ENCODE data around the gene GTPBP1.

Gene GTPBP1

DNA sequence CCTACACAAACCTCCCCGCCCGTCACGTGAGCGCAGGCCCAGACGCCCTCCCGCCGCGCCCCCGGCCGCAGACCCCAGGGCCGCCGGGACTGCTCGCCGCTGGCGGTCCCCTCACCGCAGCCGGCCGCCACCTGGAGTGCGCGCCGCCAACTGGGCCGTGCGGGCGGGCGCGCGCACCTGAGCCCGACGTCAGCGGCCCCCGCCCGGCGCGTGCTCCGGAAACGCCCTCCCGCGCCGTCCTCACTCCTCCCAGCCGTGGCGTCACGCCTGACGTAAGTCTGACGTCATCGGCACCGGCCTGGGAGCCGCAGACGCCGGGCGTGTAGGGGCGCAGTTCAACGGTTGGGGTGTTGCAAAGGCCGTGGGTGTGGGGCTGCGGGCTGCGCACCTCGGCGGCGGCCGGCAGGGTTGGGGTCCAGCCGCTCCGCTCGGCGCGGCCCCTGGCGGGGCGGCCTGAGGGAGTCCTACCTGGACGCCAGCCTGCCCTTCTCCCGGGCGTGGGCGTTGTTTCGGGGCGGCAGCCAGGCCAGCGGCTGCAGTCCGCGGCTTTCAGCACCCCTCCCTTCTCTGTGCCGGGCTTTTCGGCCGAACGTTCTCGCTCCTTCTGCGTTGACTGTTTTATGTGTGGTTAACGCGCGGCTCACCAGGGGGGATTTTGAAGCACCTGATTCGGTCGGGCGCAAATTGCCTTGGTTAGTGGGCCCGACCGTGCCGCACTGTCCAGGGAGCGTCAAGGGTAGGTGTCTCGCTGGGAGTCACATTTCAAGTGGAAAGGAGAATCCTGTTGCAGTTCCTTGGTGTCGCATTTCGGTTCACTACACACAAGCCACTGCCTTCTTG, 4.7 kb upstream of the GTPBP1 start, which contains the start of gene JOSD1:
Gene JOSD1 (minus strand): TSS at position 155 of the 840 bp plus-strand sequence. CDS start 956 bp downstream, outside the sequence.
- DNase-seq (ENCODE audit: low read depth, low spot score): peak; percentile 82

DNA sequence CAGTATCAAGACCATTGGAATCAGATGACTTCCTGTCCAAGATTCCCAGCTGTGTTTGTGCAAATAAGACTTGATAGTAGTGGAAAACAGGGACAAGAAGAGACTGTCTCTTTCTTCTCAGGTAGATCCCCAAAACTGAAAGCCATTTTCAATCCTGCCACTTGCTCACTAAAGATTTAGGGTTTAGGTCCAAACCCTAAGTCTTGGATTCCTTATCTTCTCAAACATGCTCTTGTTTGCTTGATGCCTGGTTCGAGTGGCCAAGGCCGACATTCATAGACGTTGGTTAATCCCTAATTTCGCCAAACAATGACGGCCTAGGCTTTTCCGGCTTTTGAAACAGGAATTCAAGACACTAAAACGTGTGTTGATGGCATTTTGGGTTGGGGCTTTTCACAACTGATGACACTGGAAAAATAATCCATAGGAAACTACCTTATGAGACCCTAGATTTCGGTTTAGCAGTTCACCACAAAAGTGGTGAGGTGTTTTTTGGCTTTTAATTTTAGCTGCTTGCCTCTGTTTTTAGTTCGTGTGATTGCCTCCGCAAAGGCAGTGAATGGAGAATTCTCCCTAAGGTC, 1.0 kb upstream of the GTPBP1 start:
- no peak for DNase-seq (ENCODE audit: low read depth, low spot score)

DNA sequence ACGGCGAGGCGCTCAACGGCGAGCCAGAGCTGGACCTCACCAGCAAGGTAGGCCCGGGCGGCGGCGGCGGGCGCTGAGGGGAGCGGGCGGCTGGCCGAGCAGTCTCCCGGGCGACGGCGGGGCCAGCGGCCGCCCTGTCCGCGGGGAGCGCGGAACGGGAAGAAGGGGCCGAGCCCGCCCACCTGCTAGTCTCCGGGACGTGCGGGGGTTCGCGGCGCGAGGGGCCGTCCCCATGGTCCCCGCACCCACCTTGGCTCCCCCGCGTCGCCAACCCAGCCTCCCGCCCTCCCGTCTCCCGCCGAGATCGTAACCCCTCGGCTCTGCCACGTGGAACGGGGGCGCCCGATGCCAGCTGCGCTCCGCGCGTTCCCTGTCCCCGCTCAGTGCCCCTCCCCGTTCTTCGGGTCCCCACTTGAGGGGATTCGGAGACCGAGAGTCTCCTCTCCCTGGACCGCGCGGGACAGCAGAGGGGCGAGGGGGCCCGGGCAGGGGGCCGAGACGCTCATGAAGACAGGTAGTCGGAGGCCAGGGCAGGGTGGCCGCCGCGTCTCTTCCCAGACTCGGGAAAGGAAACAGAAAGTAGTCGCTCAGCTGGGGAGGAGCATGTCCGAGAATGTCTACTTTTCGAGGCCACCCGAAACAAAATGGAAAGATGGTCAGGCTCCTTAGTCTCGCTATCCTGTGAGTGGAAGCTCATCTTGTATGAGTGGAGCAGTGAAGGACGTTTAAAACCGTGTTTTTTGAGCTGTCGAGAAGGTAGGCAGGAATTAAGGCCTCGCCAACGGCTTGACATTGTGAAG, 557 bp downstream of the GTPBP1 start:
- no peak for DNase-seq (ENCODE audit: low read depth, low spot score)

DNA sequence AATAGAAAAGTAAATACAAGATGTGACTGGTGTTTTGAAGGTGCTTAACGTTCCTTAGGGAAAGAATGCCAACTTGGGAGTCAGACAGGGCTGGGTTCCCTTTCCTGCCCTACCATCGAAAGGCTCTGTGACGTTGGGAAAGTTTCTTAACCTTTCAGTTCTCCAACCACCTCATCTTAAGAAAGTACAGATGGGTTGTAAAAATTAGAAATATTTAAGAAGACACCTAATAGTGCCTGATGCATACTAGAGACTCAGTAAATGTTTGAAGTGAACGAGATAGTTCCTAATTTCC, 1.1 kb downstream of the GTPBP1 start:
- no peak for DNase-seq (ENCODE audit: low read depth, low spot score)

DNA sequence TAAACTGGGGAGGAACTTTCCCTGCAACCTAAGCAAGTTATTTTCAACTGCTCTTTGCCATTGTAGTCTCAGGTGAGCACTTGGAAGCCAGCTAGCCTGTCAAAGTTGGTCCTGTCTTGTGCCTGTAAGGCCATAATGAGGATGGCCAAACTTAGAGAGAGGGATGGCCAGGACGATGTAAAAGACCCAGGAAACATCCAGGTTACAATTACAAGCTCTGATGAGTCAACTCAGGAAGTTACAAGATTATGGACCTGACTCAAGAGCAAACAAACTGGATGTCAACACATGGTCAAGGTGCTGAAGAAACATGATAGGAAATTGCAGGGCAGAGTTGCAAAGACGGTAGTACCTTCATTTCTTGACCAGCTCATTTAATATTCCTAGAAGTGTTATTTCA, 1.6 kb downstream of the GTPBP1 start:
- DNase-seq (ENCODE audit: low read depth, low spot score): no peak

DNA sequence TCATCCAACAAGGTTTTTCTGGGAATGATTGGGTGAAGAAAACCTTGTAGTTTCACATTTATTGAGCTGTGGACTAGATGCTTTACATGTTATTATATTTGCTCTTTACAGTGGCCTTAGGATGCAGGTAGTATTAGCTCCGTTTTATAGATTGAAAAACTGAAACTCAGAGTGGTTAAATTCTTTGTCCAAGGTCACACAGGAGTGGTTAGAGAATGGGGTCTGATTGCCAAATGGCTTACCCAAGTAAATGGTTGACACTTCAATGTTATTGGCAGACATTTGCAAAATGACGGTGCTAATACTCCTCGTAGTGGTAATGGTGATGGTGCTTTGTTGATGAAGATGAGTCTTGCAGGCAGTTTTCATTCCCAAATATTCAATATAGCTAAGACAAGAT, 2.2 kb downstream of the GTPBP1 start:
- no peak for DNase-seq (ENCODE audit: low read depth, low spot score)

DNA sequence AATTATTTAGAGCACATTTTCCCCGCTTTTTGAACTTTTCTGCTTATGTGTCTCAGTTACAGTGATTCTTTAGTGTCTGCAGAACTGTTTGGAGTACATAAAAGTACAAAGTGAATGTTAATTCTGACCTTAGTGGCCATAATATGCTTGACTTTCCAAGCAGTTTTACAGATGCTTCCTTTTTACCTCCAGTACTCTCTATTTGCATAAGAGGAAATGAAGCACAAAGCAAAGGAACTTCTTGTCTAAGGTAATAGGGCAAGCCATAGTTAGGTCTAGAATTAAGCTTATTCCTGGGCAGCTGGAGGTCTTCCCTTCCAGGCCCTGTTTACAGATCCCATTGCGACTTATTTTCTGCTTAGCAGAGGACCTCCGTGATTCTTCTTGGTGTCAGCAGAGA, 3.6 kb downstream of the GTPBP1 start:
- no peak for DNase-seq (ENCODE audit: low read depth, low spot score)

DNA sequence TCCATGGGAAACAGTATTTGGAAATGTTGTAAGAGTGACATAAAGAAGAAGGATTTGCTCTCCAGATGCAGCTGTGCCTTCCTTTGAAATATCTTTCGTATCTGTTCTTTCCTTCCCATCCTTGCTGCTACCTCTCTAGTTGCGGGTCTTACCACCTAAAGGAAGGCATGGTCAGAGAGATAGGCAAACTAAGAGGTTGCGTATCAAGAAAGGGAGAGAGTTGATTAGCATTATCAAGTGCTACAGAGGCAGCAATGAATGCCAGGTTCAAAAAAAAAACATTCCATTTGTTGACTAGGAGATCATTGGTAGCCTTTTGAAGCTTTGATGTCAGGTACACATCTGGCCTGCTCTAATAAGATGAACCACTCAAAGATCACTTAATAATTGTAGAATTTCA, 4.6 kb downstream of the GTPBP1 start:
- no peak for DNase-seq (ENCODE audit: low read depth, low spot score)

DNA sequence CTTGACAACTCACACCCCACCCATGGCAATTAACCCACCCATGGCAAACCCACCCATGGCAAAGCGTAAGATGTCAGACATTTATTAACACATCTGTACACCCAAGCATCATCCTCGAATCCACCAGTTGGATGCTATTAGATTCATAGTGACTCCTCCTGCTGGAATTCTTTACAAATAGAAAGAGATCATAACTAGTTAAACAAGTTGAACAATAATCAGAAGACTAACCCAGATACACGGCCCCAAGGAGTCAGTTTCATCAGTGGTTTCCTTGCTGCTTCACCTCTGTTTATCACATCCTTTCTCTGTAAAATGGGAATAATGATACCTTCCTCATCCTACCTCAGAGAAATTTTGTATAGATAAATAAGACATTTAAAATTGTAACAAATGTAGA, 5.1 kb downstream of the GTPBP1 start:
- no peak for DNase-seq (ENCODE audit: low read depth, low spot score)

DNA sequence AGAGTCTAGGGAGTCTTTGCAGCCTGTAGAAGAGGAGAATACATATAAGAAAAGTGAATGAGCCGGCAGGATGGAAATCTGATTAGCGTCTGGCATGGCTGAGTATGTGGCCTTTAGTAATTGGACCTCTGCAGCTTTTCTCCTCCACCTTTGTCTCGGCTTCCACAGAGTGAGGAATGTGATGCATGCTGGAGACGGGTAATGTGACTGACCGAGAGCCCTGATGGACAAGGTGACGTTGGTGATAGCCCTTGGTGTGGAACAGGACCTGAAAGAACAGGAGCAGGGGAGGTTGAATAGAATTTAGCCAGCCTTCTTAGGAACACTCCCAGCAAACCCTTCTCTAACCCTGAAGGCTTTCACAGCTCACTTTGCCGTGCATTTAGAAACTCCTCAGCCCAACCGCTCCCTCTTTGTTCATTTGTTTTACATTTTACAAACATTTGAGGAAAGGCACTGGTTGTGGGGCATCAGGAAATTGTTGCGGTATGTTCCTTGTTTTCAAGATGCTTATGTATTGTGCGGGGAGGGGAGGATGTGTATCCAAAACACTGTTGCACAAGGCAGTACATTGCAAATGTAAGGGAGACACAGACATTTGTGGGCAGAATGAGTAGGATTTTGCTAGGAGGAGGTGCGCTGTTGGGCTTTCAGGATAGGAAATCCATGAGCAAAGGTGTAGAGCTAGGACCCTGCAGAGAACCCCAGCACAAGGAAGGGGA, 6.9 kb downstream of the GTPBP1 start:
- no peak for DNase-seq (ENCODE audit: low read depth, low spot score)

DNA sequence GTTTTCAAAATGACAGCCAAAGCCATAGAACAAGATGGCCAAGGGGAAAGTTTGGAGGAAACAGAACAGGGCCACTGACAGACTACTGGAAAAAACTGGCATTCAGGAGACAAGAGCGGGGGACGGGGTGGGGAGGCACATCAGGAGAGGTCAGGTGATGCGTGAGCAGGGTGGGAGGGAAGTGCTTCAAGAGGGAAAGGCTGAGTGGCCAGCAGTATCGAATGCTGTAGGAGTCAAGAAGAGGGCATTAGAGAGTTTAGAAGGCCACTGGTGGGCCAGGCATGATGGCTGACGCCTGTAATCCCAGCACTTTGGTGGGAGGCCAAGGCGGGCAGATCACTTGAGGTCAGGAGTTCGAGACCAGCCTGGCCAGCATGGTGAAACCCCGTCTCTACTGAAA, 8.2 kb downstream of the GTPBP1 start:
- no peak for DNase-seq (ENCODE audit: low read depth, low spot score)

DNA sequence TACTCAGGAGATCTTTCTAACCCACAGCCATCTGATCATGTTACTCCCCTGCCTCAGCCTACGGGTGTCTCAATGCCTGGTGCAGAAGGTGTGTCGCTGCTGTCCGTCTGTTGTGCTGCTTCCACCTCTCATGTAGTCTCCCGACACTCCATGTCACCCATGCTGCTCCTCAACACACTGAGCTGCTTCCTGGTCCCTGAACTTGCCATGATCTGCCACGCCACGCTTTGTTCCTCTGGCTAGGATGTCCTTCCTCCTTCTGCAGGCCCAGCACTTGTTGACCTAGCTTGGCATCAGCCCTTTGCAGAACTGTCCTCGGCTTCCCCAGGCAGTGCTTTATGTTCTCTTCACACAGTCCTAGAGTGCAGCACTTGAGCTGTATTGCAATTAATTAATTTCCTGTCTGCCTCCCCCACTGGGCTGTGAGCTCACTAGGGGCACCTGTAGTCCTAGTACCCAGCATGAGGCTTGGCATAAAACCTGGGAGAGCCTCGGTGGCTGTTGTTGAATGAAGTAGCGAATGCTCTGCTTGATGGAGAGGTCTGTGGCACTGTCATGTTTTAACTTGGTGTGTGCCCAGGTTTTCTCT, 9.5 kb downstream of the GTPBP1 start:
- DNase-seq (ENCODE audit: low read depth, low spot score): no peak

DNA sequence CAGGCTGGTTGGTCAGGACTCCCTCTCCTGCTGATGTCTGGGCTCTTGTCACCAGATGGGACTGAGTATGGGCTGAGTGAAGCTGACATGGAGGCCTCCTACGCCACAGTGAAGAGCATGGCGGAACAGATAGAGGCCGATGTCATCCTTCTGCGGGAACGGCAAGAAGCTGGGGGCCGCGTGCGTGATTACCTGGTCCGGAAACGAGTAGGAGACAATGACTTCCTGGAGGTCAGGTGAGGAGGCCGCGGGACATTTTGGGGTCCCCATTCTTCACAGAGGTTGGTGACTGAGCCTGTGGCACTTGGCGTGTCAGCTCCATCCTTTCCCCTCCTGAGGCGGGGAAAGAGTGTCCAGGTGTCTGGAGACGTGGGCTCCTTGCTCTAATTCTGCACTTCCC, 10.1 kb downstream of the GTPBP1 start:
- DNase-seq (ENCODE audit: low read depth, low spot score): no peak

DNA sequence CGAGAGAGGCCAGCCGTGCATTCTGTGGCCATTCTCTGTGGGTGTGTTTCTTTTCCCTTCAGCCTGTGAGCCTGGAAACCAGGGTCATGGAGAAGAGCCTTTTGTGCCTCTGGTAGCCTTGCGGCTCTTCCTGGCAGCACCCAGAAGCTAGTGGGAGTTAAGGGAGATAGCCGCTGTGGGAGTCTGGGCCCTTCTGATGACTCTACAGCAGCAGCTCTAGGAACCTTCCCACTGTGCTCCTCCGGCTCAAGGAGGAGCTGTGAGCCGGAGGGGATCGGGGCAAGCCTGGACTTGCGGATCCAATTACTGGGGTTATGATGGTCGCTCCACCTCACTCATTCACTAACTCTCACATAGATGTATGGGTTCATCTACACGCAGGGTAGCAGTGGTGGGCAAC, 10.5 kb downstream of the GTPBP1 start:
- no peak for DNase-seq (ENCODE audit: low read depth, low spot score)

DNA sequence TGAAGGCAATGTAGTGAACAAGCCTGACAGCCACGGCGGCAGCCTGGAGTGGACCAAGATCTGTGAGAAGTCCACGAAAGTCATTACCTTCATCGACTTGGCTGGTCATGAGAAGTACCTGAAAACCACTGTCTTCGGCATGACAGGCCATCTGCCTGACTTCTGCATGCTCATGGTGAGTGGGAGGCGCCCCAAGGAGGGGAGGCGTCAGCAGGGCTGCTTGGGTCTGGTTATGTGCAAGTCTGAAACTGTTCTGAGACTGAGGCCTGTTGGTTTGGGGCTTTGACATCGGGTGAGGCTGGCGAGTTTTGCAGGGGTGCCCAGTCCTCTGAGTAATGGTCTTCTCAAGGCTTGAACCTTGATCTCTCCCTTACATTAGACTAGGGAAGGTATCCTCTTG, 11.1 kb downstream of the GTPBP1 start:
- DNase-seq (ENCODE audit: low read depth, low spot score): no peak

DNA sequence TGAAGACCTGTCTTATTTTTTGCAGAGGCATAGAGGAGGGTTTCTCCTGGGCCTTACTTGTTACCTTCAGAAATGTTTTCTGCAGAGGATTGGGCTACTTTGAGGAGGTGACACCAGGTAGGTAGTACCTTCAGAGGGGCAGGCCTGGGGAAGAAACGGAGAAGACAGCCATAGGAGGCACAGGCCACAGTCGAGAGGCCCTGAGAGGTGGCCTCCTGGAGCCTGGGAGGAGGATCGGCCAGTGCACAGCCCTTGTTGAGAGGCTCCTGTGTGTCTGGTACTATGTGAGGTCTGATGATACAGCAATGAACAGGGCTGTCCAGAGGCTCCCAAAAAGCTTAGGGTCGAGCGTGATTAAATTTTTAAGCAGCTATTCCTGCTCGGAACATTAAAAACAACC, 11.5 kb downstream of the GTPBP1 start:
- DNase-seq (ENCODE audit: low read depth, low spot score): no peak

DNA sequence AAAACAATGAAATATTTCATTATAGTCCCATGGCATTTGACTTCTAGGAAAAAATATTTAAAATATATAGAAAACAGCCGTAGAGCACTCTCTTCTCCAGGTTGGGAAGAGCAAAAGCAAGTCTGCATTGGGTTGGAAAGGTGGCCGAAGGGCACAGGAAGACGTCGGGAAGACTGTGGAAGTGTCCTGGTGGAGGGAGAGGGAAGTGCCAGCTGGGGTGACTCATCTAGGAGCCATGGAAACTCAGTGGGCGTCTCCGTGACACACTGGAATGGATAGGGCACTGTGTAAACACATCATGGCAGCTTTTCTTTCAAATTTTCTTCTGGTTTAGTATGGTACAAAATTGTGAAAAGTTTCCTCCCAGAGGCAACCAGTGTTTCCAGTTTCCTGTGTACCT, 12.7 kb downstream of the GTPBP1 start:
- DNase-seq (ENCODE audit: low read depth, low spot score): no peak

DNA sequence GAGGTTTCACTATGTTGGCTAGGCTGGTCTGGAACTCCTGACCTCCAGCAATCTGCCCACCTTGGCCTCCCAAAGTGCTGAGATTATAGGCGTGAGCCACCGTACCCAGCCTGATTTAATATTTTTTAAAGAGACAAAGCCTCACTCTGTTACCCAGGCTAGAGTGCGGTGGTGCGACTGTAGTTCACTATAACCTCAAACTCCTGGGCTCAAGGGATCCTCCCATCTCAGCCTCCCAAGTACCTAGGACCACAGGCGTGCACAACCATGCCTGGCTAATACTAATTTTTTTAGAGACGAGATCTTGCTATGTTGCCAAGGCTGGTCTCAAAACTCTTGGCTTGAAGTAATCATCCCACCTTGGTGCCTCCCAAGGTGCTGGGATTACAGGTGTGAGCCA, 13.5 kb downstream of the GTPBP1 start:
- DNase-seq (ENCODE audit: low read depth, low spot score): no peak

DNA sequence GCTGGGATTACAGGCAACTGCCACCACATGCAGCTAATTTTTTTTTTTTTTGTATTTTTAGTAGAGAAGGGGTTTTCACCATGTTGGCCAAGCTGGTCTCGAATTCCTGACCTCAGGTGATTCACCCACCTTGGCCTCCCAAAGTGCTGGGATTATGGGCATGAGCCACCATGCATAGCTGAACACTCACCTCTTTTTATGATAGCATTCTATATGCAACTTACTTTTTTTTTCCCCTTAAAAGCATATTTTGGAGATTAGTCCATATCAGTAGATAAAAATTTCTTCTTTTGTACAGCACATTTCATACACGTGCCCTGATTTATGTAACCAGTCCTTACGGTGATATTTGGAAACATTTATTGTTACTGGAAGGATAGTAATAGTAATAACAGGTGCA, 14.6 kb downstream of the GTPBP1 start:
- no peak for DNase-seq (ENCODE audit: low read depth, low spot score)

DNA sequence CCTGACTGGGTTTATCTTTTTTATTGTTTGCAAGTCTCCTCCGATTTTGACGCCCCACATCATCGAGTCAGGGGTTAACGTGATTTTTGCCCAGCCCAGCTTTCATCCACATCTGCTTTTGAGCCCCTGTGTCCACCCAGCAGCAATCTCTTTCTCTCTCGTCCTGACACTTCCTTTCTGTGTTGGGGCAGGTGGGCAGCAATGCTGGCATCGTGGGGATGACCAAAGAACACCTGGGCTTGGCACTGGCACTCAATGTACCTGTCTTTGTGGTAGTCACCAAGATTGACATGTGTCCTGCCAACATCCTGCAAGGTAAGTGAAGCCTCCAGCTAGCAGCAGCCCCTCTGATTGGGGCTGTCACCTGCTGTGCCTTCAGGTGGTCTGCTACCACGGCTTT, 15.8 kb downstream of the GTPBP1 start:
- no peak for DNase-seq (ENCODE audit: low read depth, low spot score)

DNA sequence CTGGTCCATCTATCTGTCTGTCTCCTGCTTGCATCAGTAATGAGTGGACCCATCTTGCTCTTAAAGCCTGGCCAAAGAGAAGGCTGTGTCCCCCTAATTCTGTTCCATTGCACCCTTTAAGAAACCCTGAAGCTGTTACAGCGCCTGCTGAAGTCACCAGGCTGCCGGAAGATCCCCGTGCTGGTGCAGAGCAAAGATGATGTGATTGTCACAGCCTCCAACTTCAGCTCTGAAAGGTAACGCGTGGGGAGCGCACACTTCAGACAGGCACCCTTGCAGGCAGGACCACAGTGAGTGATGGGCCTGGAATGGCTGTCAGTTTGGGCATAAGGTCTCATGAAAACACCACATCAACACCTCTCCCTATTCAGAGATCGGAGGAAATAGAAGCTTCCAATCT, 18.4 kb downstream of the GTPBP1 start:
- no peak for DNase-seq (ENCODE audit: low read depth, low spot score)
